DOHH2 (cell line): ENCODE data around the gene SDCBP2.

Experiments used
- EZH2phosphoT487 ChIP-seq: fragments of 200-600 bp; sonication (generic); IDR thresholded peaks from 2 replicates; pipeline ENCODE4 v1.6.1; 2017; ENCODE audit warnings: borderline replicate concordance, mild to moderate bottlenecking, antibody characterized with exemption, low read length, moderate library complexity, mixed read lengths
- TF ChIP-seq, protein P1 (sequence below): fragments of 200-600 bp; sonication (generic); IDR thresholded peaks from one replicate; pipeline ENCODE4 v1.5.1; 2014; ENCODE audit warnings: antibody characterized with exemption, mild to moderate bottlenecking, low read depth, low read length; ENCODE audit not compliant: poor library complexity, severe bottlenecking

DNA sequence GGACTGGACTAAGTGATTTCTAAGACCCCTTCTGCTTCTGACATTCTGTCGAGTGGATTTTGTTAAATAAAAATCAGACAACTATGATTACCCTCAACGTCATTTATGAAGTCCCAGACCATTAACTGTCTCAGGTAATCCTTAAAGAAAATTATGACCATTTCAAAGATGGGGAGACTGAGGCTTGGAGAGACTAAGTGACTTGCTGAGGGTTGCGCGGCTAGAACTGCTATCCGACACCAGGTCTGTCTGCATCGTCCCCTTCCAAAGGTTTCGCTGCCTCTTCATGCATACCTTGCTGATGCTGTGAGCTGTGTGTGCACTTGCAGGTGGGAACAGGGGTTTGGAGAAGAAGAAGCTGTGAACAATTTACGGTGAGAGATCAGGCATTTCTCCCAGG is 59.7 kb downstream of the SDCBP2 start:
- TF ChIP-seq, protein P1, sequence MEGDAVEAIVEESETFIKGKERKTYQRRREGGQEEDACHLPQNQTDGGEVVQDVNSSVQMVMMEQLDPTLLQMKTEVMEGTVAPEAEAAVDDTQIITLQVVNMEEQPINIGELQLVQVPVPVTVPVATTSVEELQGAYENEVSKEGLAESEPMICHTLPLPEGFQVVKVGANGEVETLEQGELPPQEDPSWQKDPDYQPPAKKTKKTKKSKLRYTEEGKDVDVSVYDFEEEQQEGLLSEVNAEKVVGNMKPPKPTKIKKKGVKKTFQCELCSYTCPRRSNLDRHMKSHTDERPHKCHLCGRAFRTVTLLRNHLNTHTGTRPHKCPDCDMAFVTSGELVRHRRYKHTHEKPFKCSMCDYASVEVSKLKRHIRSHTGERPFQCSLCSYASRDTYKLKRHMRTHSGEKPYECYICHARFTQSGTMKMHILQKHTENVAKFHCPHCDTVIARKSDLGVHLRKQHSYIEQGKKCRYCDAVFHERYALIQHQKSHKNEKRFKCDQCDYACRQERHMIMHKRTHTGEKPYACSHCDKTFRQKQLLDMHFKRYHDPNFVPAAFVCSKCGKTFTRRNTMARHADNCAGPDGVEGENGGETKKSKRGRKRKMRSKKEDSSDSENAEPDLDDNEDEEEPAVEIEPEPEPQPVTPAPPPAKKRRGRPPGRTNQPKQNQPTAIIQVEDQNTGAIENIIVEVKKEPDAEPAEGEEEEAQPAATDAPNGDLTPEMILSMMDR = no peak
- TF ChIP-seq EZH2phosphoT487 = no peak
